Panc1 (cell line): Measurements from ENCODE around the gene ZNF318.

Source experiments
- POLR2AphosphoS5 ChIP-seq: IDR thresholded peaks from 2 replicates; pipeline ENCODE4 v1.6.1; 2012; ENCODE audit warnings: mild to moderate bottlenecking, low read depth, low read length, moderate library complexity
- SIN3A ChIP-seq: IDR thresholded peaks from 2 replicates; pipeline ENCODE4 v1.6.1; 2012; ENCODE audit warnings: low read depth, mild to moderate bottlenecking, low read length, moderate library complexity, borderline replicate concordance; ENCODE audit not compliant: insufficient read depth
- TF ChIP-seq, protein P1 (sequence below): fragments of 450-650 bp; IDR thresholded peaks from 2 replicates; pipeline ENCODE4 v1.5.1; 2017; ENCODE audit warnings: mild to moderate bottlenecking
- TF ChIP-seq, protein P2 (sequence below), 2 experiments: IDR thresholded peaks; 2 replicates each; pipeline ENCODE4 v1.6.1; 2011 to 2012; ENCODE audit warnings: low read depth in 2 of 2, control low read depth in 1 of 2, low read length in 1 of 2, mild to moderate bottlenecking in 1 of 2, moderate library complexity in 1 of 2; ENCODE audit not compliant: insufficient read depth in 1 of 2

DNA sequence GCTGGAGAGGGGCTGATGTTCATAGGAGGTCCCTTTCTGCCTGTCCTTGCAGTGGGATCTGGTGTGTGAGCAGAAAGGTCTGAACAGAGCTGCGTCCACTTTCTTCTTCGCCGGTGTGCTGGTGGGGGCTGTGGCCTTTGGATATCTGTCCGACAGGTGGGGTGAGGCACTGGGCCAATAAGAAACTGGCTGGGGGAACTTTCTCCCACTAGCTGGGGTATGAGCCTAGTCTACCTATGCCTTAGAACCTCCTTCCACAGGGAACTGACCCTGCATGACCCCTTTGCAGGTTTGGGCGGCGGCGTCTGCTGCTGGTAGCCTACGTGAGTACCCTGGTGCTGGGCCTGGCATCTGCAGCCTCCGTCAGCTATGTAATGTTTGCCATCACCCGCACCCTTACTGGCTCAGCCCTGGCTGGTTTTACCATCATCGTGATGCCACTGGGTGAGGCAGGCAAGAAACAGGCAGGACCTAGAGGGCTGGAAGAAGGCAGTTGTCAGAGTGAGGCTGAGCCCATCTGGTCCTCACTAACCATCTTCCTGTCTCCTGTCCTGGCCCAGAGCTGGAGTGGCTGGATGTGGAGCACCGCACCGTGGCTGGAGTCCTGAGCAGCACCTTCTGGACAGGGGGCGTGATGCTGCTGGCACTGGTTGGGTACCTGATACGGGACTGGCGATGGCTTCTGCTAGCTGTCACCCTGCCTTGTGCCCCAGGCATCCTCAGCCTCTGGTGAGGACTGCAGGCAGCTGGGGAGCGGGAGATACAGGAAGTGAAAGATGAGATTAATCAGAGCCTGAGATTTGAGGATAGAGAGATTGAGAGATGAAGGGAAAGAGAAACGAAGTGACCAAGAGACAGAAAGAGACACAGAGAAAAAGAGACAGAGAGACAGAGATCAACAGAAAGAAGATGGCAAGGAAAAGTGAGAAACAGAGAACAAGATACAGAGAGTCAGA is 69.8 kb downstream of the ZNF318 start:
- TF ChIP-seq, protein P1, sequence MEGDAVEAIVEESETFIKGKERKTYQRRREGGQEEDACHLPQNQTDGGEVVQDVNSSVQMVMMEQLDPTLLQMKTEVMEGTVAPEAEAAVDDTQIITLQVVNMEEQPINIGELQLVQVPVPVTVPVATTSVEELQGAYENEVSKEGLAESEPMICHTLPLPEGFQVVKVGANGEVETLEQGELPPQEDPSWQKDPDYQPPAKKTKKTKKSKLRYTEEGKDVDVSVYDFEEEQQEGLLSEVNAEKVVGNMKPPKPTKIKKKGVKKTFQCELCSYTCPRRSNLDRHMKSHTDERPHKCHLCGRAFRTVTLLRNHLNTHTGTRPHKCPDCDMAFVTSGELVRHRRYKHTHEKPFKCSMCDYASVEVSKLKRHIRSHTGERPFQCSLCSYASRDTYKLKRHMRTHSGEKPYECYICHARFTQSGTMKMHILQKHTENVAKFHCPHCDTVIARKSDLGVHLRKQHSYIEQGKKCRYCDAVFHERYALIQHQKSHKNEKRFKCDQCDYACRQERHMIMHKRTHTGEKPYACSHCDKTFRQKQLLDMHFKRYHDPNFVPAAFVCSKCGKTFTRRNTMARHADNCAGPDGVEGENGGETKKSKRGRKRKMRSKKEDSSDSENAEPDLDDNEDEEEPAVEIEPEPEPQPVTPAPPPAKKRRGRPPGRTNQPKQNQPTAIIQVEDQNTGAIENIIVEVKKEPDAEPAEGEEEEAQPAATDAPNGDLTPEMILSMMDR, result no peak
- TF ChIP-seq POLR2AphosphoS5, result no peak
- TF ChIP-seq SIN3A, result no peak
- TF ChIP-seq, protein P2, sequence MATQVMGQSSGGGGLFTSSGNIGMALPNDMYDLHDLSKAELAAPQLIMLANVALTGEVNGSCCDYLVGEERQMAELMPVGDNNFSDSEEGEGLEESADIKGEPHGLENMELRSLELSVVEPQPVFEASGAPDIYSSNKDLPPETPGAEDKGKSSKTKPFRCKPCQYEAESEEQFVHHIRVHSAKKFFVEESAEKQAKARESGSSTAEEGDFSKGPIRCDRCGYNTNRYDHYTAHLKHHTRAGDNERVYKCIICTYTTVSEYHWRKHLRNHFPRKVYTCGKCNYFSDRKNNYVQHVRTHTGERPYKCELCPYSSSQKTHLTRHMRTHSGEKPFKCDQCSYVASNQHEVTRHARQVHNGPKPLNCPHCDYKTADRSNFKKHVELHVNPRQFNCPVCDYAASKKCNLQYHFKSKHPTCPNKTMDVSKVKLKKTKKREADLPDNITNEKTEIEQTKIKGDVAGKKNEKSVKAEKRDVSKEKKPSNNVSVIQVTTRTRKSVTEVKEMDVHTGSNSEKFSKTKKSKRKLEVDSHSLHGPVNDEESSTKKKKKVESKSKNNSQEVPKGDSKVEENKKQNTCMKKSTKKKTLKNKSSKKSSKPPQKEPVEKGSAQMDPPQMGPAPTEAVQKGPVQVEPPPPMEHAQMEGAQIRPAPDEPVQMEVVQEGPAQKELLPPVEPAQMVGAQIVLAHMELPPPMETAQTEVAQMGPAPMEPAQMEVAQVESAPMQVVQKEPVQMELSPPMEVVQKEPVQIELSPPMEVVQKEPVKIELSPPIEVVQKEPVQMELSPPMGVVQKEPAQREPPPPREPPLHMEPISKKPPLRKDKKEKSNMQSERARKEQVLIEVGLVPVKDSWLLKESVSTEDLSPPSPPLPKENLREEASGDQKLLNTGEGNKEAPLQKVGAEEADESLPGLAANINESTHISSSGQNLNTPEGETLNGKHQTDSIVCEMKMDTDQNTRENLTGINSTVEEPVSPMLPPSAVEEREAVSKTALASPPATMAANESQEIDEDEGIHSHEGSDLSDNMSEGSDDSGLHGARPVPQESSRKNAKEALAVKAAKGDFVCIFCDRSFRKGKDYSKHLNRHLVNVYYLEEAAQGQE (IDR thresholded peaks at IDR 0.05; ENCODE audit: insufficient read depth in 1 of 2, low read depth in 2 of 2, low read length in 1 of 2), result no peak
